Measurements from ENCODE around the gene ZNF648.
"Not testable (repeated sequence)": the region's sequence is repeated elsewhere in the genome, so short reads cannot be mapped to it uniquely, and the experiment has no call there.

DNA sequence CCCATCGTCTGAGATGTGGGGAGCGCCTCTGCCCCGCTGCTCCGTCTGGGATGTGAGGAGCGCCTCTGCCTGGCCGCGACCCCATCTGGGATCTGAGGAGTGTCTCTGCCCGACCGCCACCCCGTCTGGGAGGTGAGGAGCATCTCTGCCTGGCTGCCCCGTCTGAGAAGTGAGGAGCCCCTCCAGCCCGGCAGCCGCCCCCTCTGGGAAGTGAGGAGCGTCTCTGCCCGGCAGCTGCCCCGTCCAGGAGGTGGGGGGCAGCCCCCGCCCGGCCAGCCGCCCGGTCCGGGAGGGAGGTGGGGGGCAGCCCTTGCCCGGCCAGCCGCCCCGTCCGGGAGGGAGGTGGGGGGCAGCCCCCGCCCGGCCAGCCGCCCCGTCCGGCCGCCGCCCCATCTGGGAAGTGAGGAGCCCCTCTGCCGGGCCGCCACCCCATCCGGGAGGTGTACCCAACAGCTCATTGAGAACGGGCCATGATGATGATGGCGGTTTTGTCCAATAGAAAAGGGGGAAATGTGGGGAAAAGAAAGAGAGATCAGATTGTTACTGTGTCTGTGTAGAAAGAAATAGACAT, 50.6 kb downstream of the ZNF648 start:
- TF ChIP-seq, protein P1, sequence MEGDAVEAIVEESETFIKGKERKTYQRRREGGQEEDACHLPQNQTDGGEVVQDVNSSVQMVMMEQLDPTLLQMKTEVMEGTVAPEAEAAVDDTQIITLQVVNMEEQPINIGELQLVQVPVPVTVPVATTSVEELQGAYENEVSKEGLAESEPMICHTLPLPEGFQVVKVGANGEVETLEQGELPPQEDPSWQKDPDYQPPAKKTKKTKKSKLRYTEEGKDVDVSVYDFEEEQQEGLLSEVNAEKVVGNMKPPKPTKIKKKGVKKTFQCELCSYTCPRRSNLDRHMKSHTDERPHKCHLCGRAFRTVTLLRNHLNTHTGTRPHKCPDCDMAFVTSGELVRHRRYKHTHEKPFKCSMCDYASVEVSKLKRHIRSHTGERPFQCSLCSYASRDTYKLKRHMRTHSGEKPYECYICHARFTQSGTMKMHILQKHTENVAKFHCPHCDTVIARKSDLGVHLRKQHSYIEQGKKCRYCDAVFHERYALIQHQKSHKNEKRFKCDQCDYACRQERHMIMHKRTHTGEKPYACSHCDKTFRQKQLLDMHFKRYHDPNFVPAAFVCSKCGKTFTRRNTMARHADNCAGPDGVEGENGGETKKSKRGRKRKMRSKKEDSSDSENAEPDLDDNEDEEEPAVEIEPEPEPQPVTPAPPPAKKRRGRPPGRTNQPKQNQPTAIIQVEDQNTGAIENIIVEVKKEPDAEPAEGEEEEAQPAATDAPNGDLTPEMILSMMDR (IDR thresholded peaks at IDR 0.05; ENCODE audit: insufficient read depth, low read length, poor library complexity, severe bottlenecking) = not testable (repeated sequence)
- TF ChIP-seq EZH2phosphoT487 (conservative IDR thresholded peaks at IDR 0.05; ENCODE audit: low read length) = not testable (repeated sequence)

Measured in SU-DHL-6 (cell line).